NB4 (cell line): ENCODE data around the gene KIAA0040.

Source experiments
- CTCF ChIP-seq: IDR thresholded peaks from one replicate; pipeline ENCODE4 v1.5.1; 2012; ENCODE audit warnings: low read depth, low read length
- MYC ChIP-seq: IDR thresholded peaks from 2 replicates; pipeline ENCODE4 v1.6.1; 2011; ENCODE audit warnings: low read depth, low read length
- POLR2A ChIP-seq: IDR thresholded peaks from 2 replicates; pipeline ENCODE4 v1.6.1; 2011; ENCODE audit warnings: mild to moderate bottlenecking; ENCODE audit not compliant: insufficient read length; ENCODE audit errors: extremely low read depth
- TF ChIP-seq, protein P1 (sequence below): IDR thresholded peaks from 2 replicates; pipeline ENCODE4 v1.6.1; 2011; ENCODE audit warnings: low read depth, low read length

DNA sequence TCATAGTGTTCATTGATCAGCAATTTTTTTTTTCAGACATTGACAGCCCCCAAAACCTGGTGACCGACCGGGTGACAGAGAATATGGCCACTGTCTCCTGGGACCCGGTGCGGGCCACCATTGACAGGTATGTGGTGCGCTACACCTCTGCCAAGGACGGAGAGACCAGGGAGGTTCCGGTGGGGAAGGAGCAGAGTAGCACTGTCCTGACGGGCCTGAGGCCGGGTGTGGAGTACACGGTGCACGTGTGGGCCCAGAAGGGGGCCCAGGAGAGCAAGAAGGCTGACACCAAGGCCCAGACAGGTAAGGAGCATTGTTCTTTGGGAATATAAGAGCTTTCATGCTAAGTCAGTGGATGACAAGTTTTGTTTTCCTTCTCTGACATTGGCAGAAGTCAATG is 75.7 kb downstream of the KIAA0040 start:
- TF ChIP-seq CTCF: no peak
- no peak for TF ChIP-seq MYC
- TF ChIP-seq, protein P1, sequence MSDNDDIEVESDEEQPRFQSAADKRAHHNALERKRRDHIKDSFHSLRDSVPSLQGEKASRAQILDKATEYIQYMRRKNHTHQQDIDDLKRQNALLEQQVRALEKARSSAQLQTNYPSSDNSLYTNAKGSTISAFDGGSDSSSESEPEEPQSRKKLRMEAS: no peak
- no peak for TF ChIP-seq POLR2A
